Kidney epithelial cell (primary cell): Measurements from ENCODE around the gene PRR9. TPM values are rescaled to one million over a fixed set of nuclear protein-coding genes. Genes with fewer than 3 reads are reported as not detected.

Experiments
- DNase-seq: peaks from one replicate; pipeline ENCODE4 v3.0.0-alpha.2; 2010; ENCODE audit warnings: low read depth
- H3K27me3 ChIP-seq: 2 replicates; pipeline ENCODE4 v1.6.0; 2011; ENCODE audit warnings: low read length; ENCODE audit not compliant: control insufficient read depth, insufficient read depth
- H3K36me3 ChIP-seq: 2 replicates; pipeline ENCODE4 v1.5.1; 2011; ENCODE audit warnings: low read length; ENCODE audit not compliant: control insufficient read depth, insufficient read depth
- H3K4me3 ChIP-seq: 2 replicates; pipeline ENCODE4 v1.5.1; 2011; ENCODE audit warnings: low read depth, mild to moderate bottlenecking, control low read depth, low read length
- total RNA-seq: library from RNA; depleted of rRNA; stranded (reverse); fragments of >200 nt; gene quantifications from 2 replicates; pipeline ENCODE4 v1.2.3, GENCODE V29; 2015
- TF ChIP-seq, protein P1 (sequence below): IDR thresholded peaks from 2 replicates; pipeline ENCODE4 v1.5.1; 2011; ENCODE audit warnings: mild to moderate bottlenecking, moderate library complexity, low read length, control low read depth, inconsistent platforms; ENCODE audit not compliant: insufficient read depth, poor library complexity, severe bottlenecking

Gene PRR9
- total RNA-seq, 1 donor from 2014 or later = not detected

- TF ChIP-seq, protein P1, sequence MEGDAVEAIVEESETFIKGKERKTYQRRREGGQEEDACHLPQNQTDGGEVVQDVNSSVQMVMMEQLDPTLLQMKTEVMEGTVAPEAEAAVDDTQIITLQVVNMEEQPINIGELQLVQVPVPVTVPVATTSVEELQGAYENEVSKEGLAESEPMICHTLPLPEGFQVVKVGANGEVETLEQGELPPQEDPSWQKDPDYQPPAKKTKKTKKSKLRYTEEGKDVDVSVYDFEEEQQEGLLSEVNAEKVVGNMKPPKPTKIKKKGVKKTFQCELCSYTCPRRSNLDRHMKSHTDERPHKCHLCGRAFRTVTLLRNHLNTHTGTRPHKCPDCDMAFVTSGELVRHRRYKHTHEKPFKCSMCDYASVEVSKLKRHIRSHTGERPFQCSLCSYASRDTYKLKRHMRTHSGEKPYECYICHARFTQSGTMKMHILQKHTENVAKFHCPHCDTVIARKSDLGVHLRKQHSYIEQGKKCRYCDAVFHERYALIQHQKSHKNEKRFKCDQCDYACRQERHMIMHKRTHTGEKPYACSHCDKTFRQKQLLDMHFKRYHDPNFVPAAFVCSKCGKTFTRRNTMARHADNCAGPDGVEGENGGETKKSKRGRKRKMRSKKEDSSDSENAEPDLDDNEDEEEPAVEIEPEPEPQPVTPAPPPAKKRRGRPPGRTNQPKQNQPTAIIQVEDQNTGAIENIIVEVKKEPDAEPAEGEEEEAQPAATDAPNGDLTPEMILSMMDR = no peak
- H3K36me3 ChIP-seq = no peaks in the 10 kb centered on the region
- H3K27me3 ChIP-seq = peaks cover 2% of the 10 kb centered on the region
- no peak overlapping the region for H3K4me3 ChIP-seq
- no peak for DNase-seq
Observed at GRCh38 chr1:153231785-153232184, 14.4 kb downstream of the PRR9 start.

DNA sequence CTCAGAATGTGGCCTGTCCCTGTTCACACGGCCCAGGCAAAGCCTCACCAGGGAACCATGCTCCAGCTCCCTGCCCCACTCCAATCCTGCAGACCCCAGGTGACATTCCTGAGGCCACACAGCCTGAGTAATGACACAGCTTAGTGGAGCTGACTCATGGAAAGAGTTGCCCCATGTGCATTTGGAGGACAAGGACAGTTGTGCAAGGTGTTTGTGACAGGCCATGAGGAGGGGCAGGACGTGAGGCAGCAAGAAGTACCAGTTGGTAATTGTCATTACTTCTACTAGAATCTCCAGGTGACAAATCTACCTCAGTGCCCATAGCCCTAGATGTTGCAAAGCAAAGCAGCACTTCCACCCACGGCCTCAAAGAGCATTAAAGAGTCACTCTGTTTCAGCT, 15.2 kb downstream of the PRR9 start:
- H3K36me3 ChIP-seq = no peaks in the 10 kb centered on the region
- peaks cover 2% of the 10 kb centered on the region for H3K27me3 ChIP-seq

GRCh38 chr1:153233448-153233847, 16.1 kb downstream of the PRR9 start:
- DNase-seq = no peak
- TF ChIP-seq, protein P1 = no peak
- H3K36me3 ChIP-seq = no peaks in the 10 kb centered on the region
- no peak overlapping the region for H3K4me3 ChIP-seq
- peaks cover under 1% of the 10 kb centered on the region for H3K27me3 ChIP-seq

More for the DNA sequence above, 15.2 kb downstream of the PRR9 start:
- TF ChIP-seq, protein P1 = no peak
- no peak overlapping the region for H3K4me3 ChIP-seq
- no peak for DNase-seq

GRCh38 chr1:153238527-153238926, 21.1 kb downstream of the PRR9 start:
- TF ChIP-seq, protein P1 = peak; percentile 3
- no peak overlapping the region for H3K4me3 ChIP-seq
- DNase-seq = no peak
- H3K27me3 ChIP-seq = no peaks in the 10 kb centered on the region
- no peaks in the 10 kb centered on the region for H3K36me3 ChIP-seq

DNA sequence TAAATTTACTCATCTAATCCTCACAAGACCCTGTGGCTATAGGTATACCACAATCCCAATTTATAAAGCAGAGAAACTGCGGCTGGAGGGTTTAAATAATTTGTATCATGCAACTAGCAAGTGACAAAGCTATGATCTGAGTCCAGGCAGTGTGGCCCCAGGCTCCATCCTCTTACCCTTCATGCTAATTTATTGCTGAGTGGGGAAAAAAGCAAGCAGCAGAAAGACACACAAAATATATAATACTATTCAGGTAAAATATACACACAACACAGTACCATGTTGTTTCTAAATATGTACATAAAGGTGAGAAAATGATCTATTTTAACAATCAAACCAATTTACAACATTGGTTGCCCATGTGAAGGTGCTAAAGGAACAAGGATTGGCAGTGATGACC, 24.8 kb downstream of the PRR9 start:
- no peak for DNase-seq
- Histone ChIP-seq H3K4me3 (no peak overlapping the region), H3K27me3 (no peaks in the 10 kb centered on the region), H3K36me3 (no peaks in the 10 kb centered on the region)
- TF ChIP-seq, protein P1 = no peak

- H3K4me3 ChIP-seq = no peak overlapping the region
- peaks cover 2% of the 10 kb centered on the region for H3K27me3 ChIP-seq
- no peaks in the 10 kb centered on the region for H3K36me3 ChIP-seq
- TF ChIP-seq, protein P1 = no peak
- no peak for DNase-seq
Observed at GRCh38 chr1:153245466-153245865, 28.1 kb downstream of the PRR9 start.
